ENCODE results near the gene ARL15. TPM values are rescaled to one million over a fixed set of nuclear protein-coding genes. Genes with fewer than 3 reads are reported as not detected.

ARL15 gene
- total RNA-seq, 3 donors from 2014 or later: 29.0 to 65.0 (median 42.9) TPM

DNA sequence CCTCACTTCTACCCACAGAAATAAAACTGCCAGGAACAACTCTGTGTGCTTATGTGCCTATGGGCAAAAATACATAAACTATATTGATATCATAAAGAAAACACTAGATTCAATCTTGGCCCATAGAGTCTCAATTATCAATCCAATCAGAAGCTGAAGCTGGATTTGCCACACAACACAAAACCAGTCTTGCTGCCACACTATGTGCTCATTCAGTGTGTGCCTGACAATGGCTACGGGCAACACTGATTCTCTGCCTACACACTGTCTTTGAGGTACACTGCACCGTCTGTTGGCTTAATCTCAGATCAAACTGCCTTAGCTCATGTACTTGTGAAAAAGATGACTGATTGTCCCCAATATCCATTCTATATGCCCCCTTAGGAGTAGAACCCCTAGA lies 35.4 kb downstream of the ARL15 start:
- DNase-seq (ENCODE audit: low spot score in 2 of 2): no peak
- no peak for TF ChIP-seq POLR2A (IDR thresholded peaks at IDR 0.05)
- no peak for TF ChIP-seq POLR2AphosphoS5 (IDR thresholded peaks at IDR 0.05)
- TF ChIP-seq, protein P1, sequence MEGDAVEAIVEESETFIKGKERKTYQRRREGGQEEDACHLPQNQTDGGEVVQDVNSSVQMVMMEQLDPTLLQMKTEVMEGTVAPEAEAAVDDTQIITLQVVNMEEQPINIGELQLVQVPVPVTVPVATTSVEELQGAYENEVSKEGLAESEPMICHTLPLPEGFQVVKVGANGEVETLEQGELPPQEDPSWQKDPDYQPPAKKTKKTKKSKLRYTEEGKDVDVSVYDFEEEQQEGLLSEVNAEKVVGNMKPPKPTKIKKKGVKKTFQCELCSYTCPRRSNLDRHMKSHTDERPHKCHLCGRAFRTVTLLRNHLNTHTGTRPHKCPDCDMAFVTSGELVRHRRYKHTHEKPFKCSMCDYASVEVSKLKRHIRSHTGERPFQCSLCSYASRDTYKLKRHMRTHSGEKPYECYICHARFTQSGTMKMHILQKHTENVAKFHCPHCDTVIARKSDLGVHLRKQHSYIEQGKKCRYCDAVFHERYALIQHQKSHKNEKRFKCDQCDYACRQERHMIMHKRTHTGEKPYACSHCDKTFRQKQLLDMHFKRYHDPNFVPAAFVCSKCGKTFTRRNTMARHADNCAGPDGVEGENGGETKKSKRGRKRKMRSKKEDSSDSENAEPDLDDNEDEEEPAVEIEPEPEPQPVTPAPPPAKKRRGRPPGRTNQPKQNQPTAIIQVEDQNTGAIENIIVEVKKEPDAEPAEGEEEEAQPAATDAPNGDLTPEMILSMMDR (IDR thresholded peaks at IDR 0.05): no peak
- H3K4me1 ChIP-seq: no peaks in the 10 kb centered on the region
- H3K9me3 ChIP-seq: no peaks in the 10 kb centered on the region
- no peaks in the 10 kb centered on the region for H3K36me3 ChIP-seq
- no peaks in the 10 kb centered on the region for H3K27me3 ChIP-seq
- H3K27ac ChIP-seq: no peak overlapping the region
- intact Hi-C loops (cut with DNase I; ENCODE audit: low total_unique reads): no loop called here
- no peak overlapping the region for H3K4me3 ChIP-seq

GRCh38 chr5:54273715-54274114 lies 36.7 kb downstream of the ARL15 start:
- Histone ChIP-seq H3K4me1 (no peaks in the 10 kb centered on the region), H3K4me3 (no peak overlapping the region), H3K36me3 (no peaks in the 10 kb centered on the region), H3K27ac (peak overlapping the region in 1 of 2 donors; percentile 24), H3K9me3 (no peaks in the 10 kb centered on the region), H3K27me3 (no peaks in the 10 kb centered on the region)
- DNase-seq (ENCODE audit: low spot score in 2 of 2): no peak
- intact Hi-C loops (cut with DNase I; ENCODE audit: low total_unique reads): no loop called here
- TF ChIP-seq POLR2AphosphoS5 (IDR thresholded peaks at IDR 0.05) (no peak), POLR2A (IDR thresholded peaks at IDR 0.05) (no peak)
- TF ChIP-seq, protein P1 (IDR thresholded peaks at IDR 0.05): no peak

GRCh38 chr5:54272746-54273145 lies 37.6 kb downstream of the ARL15 start:
- DNase-seq (ENCODE audit: low spot score in 2 of 2): no peak
- H3K9me3 ChIP-seq: no peaks in the 10 kb centered on the region
- H3K4me1 ChIP-seq: no peaks in the 10 kb centered on the region

GRCh38 chr5:54270326-54270725 lies 40.0 kb downstream of the ARL15 start:
- Histone ChIP-seq H3K27ac (no peak overlapping the region), H3K4me3 (no peak overlapping the region), H3K36me3 (no peaks in the 10 kb centered on the region), H3K9me3 (no peaks in the 10 kb centered on the region), H3K27me3 (no peaks in the 10 kb centered on the region), H3K4me1 (no peaks in the 10 kb centered on the region)
- TF ChIP-seq POLR2AphosphoS5 (IDR thresholded peaks at IDR 0.05) (no peak), POLR2A (IDR thresholded peaks at IDR 0.05) (no peak)
- TF ChIP-seq, protein P1 (IDR thresholded peaks at IDR 0.05): no peak
- intact Hi-C loops (cut with DNase I; ENCODE audit: low total_unique reads): no loop called here
- no peak for DNase-seq (ENCODE audit: low spot score in 2 of 2)

More at GRCh38 chr5:54272746-54273145, 37.6 kb downstream of the ARL15 start:
- TF ChIP-seq POLR2A (IDR thresholded peaks at IDR 0.05) (no peak), POLR2AphosphoS5 (IDR thresholded peaks at IDR 0.05) (no peak)
- TF ChIP-seq, protein P1 (IDR thresholded peaks at IDR 0.05): no peak
- no peak overlapping the region for H3K4me3 ChIP-seq
- H3K27ac ChIP-seq: no peak overlapping the region
- intact Hi-C loops (cut with DNase I; ENCODE audit: low total_unique reads): no loop called here
- H3K36me3 ChIP-seq: no peaks in the 10 kb centered on the region
- H3K27me3 ChIP-seq: no peaks in the 10 kb centered on the region

GRCh38 chr5:54264574-54264973 lies 45.8 kb downstream of the ARL15 start:
- H3K27ac ChIP-seq: no peak overlapping the region
- H3K27me3 ChIP-seq: no peaks in the 10 kb centered on the region
- TF ChIP-seq, protein P1 (IDR thresholded peaks at IDR 0.05): no peak
- TF ChIP-seq POLR2A (IDR thresholded peaks at IDR 0.05) (no peak), POLR2AphosphoS5 (IDR thresholded peaks at IDR 0.05) (no peak)
- H3K4me3 ChIP-seq: no peak overlapping the region
- intact Hi-C loops (cut with DNase I; ENCODE audit: low total_unique reads): no loop called here
- DNase-seq (ENCODE audit: low spot score in 2 of 2): no peak
- no peaks in the 10 kb centered on the region for H3K9me3 ChIP-seq
- H3K36me3 ChIP-seq: no peaks in the 10 kb centered on the region
- no peaks in the 10 kb centered on the region for H3K4me1 ChIP-seq

Measured in breast epithelium (tissue), 4 donors.